C4-2B (cell line): ENCODE data around the gene NF1.

ENCODE experiments used
- CTCF ChIP-seq: fragments of 450-650 bp; conservative IDR thresholded peaks from 2 replicates; pipeline ENCODE4 v1.5.1; 2017; ENCODE audit warnings: mild to moderate bottlenecking
- ZFX ChIP-seq: fragments of 450-650 bp; IDR thresholded peaks from 2 replicates; pipeline ENCODE4 v1.6.1; 2017

GRCh38 chr17:31327534-31328159 lies 232.9 kb downstream of the NF1 start:
- TF ChIP-seq CTCF (no peak), ZFX (no peak)
